HG03045 (cell line): ENCODE measurements around the gene PPM1H.
A peak's percentile ranks its signal among the peaks of the same experiment; 100 is the strongest.
"Not testable (repeated sequence)": the region's sequence is repeated elsewhere in the genome, so short reads cannot be mapped to it uniquely, and the experiment has no call there.

ENCODE experiments used
- ATAC-seq: cut with Tn5 transposase; IDR thresholded peaks from one replicate; pipeline ENCODE4 v1.9.1; 2021; ENCODE audit warnings: mild to moderate bottlenecking, moderate library complexity; ENCODE audit not compliant: unreplicated experiment

Gene PPM1H

GRCh38 chr12:62843716-62844115 is 91.2 kb downstream of the PPM1H start:
- ATAC-seq, result no peak

GRCh38 chr12:62841846-62842245 is 93.1 kb downstream of the PPM1H start:
- ATAC-seq, result no peak

GRCh38 chr12:62840806-62841205 is 94.1 kb downstream of the PPM1H start:
- no peak for ATAC-seq

GRCh38 chr12:62839869-62840660 is 94.9 kb downstream of the PPM1H start:
- ATAC-seq, result no peak

GRCh38 chr12:62834971-62835547 is 99.9 kb downstream of the PPM1H start:
- ATAC-seq, result no peak

- no peak for ATAC-seq
These were observed 100.5 kb downstream of the PPM1H start for GRCh38 chr12:62834406-62834805.

GRCh38 chr12:62833634-62834033 is 101.3 kb downstream of the PPM1H start:
- ATAC-seq, result no peak

GRCh38 chr12:62832558-62832957 is 102.4 kb downstream of the PPM1H start:
- no peak for ATAC-seq

- no peak for ATAC-seq
These were observed 102.9 kb downstream of the PPM1H start for GRCh38 chr12:62832027-62832426.

GRCh38 chr12:62827855-62828254 is 107.1 kb downstream of the PPM1H start:
- no peak for ATAC-seq

GRCh38 chr12:62827042-62827441 is 107.9 kb downstream of the PPM1H start:
- ATAC-seq, result no peak

- ATAC-seq, result no peak
These were observed 117.2 kb downstream of the PPM1H start for GRCh38 chr12:62817556-62818271.

GRCh38 chr12:62814243-62814642 is 120.7 kb downstream of the PPM1H start:
- no peak for ATAC-seq

GRCh38 chr12:62813031-62813829 is 121.7 kb downstream of the PPM1H start:
- ATAC-seq, result peak; percentile 56

GRCh38 chr12:62811481-62811880 is 123.5 kb downstream of the PPM1H start:
- not testable (repeated sequence) for ATAC-seq

- ATAC-seq, result peak; percentile 84
These were observed 126.6 kb downstream of the PPM1H start for GRCh38 chr12:62808166-62808879.

GRCh38 chr12:62806893-62807292 is 128.1 kb downstream of the PPM1H start:
- ATAC-seq, result no peak

GRCh38 chr12:62806244-62806836 is 128.6 kb downstream of the PPM1H start:
- no peak for ATAC-seq

GRCh38 chr12:62805517-62805916 is 129.4 kb downstream of the PPM1H start:
- no peak for ATAC-seq

GRCh38 chr12:62803756-62804155 is 131.2 kb downstream of the PPM1H start:
- no peak for ATAC-seq
